HG03039 (cell line): ENCODE data around the gene SUFU.

Source experiments
- ATAC-seq: cut with Tn5 transposase; IDR thresholded peaks from one replicate; pipeline ENCODE4 v1.9.1; 2021; ENCODE audit warnings: mild to moderate bottlenecking, moderate library complexity; ENCODE audit not compliant: unreplicated experiment

Gene SUFU

GRCh38 chr10:102647443-102648268, 143.9 kb downstream of the SUFU start:
- no peak for ATAC-seq

DNA sequence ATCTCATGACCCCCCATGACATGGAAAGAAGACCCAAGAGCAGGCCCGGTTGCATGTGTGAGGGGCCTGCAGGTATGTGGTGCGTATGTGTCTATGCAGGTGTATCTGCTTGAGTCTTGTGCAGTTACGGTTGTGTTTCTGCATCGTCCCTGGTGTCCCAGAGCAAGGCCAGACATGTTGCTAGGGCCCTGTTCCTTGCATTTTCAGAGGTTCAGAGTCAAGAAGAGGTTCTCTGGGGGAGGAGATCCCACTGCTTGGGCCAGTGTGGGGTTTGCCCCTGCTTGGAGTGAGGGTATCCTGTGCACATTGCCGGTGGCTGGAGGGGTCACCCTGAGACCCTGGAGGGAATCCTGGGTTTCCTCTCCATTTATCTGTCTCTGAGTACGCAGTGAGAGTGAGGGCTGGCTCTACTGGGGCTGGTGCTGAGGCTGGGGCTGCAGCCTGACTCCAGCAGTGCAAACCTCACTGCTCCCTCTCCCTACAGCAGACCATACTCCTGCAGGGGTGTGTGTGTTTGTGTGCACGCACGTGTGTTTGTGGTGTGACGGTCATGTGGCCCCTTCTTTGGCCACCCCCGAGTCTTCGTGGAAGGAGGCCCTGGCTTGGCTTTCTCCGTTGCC, 144.6 kb downstream of the SUFU start:
- ATAC-seq = no peak

DNA sequence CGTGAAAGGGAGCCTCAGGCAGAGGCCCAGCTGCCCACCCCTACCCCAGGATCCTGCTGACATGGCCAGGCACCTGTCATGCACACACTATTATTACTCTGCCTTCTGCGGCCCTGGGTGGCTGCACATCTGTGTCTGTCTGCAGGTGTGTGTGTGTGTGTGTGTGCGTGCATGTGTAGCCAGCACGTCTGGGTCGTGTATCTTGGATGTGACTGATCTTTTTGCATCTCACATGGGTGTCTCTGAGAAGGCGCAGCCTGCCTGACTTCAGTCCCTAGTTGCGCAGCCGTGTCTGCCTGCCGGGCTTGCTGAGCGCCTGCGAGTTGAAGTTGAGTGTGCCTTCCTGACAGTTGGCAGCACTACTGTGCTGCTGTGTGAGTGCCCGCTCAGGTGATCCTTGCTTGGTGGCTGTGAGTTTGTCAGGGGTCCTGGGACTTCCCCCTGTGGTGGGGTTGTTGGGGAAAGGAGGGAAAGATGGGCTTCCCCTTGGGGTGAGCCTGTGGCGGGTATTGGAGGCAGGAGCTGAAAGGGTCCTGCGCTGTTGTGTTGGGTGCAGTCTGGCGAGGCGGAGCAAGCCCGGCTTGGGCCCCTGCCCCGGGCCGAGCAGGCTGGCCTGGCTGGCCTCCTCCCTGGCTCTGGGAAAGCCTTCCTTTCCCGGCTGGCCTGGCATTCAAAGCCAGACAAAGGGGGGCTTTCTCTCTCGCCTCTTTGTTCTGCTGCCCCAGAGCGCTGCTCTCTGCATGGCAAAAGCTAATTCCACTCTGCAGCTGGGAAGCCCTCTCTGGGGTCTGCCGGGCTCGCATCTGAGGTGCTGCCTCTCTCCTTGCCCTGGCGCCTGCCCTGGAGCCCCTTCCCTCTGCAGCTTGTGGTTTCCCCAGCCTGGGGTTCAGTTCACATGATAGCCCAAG, 145.4 kb downstream of the SUFU start:
- no peak for ATAC-seq

- no peak for ATAC-seq
Observed at GRCh38 chr10:102649797-102650654, 146.3 kb downstream of the SUFU start.

GRCh38 chr10:102650655-102651454, 147.1 kb downstream of the SUFU start:
- ATAC-seq = no peak

DNA sequence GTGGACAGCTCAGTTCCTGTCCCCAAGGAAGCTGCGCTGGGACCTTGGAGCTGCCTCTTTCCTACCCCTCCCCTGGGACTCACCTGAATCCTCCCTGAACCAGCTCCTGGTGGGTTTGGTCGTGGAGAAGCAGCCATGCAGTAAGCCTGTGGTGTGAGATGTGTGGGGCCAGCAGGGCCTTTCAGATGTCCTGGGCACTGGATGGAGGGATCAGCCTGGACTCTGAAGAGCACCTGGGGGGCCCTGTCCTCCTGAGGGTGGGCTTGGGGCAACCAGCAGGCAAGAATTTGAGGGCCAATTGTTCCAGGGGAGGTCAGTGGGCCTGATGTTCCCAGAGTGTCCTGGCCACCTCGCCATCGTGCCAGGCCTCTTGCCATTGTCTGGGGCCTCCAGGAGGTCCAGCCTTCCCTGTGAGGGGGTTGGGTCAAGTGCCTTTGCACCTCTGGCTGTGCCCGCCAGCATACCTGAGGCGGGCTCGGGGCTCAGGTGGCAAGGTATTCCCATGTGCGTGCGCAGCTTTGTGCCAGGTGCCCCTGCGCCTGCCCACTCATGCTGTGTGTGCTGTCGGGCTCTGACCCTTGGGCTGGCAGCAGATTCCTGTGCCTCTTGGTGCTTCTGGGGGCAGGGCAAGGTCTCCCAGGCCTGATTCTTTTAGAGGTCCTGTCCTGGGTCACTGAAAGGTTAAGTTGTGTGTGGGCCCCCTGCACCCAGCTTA, 147.8 kb downstream of the SUFU start:
- ATAC-seq = no peak

DNA sequence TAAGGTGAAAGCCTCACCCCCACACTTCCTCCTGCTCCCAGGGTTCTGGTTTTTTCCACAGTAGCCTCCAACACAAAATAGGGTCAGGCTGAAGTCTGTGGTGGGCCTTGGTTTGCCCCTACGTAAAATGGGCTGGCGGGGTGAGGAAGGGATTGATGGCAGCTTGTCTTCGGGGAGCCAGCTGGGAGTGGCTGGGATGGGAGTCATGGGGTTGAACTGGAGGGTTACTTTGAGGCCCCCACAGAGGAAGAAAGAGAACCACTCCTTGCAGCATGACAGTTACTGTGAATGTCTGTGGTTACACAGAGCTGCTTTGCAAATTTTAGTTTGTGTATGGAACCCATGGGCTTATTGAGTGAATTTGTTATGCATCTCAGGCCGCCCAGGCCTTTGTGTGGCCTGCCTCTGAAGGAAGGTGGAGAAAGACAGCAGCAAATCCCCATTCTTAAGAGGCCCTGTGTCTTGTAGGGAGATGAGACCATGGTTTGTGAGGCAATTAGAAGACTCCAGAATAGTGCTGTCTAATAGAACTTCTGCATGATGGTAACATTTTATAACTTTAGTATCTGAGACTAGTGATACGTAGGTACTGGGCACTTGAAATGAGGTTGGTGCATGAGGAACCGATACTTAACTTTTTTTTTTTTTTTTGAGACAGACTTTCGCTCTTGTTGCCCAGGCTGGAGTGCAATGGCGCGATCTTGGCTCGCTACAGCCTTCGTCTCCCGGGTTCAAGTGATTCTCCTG, 148.6 kb downstream of the SUFU start:
- no peak for ATAC-seq

- ATAC-seq = no peak
Observed at GRCh38 chr10:102653060-102653459, 149.3 kb downstream of the SUFU start.

GRCh38 chr10:102654566-102654965, 150.8 kb downstream of the SUFU start:
- no peak for ATAC-seq

GRCh38 chr10:102654969-102655368, 151.2 kb downstream of the SUFU start:
- no peak for ATAC-seq

DNA sequence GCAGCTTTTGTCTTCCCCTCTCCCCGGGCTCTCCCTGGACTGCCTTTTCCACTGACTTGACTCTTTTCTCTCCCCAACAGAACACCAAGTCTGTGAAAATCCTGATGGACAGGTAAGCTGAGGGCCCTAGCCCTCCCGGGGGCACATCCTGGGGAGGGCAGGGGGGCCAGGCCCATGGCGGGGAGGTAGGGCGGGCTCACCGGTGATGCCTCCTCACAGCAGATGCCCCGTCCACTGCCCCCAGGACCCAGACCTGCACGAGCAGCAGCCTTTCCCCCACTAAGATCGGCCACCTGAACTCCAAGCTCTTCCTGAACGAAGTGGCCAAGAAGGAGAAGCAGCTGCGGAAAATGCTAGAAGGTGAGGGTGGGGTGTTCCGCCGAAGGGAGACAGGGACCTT, 152.3 kb downstream of the SUFU start:
- ATAC-seq = no peak

- no peak for ATAC-seq
Observed at GRCh38 chr10:102656791-102657371, 153.1 kb downstream of the SUFU start.

DNA sequence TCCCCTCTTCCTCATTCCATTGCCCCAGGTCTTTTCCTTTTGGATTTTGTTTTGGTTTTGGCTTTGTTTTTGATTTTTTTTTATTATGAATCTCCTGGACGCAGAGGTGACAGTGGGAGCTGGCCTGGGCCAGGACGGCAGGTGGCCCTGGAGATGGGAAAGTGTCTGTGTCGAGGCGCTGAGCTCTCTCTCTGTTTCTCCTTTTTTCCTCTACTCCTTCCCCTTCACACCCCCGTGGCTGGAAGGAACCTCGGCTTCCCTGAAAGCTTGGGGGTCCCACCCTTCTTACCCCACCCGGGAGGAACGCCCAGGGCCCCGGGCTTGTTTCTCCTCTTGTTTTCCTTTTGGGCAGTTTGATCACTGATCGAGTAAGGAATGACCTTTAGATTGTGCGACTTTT, 153.7 kb downstream of the SUFU start:
- no peak for ATAC-seq

DNA sequence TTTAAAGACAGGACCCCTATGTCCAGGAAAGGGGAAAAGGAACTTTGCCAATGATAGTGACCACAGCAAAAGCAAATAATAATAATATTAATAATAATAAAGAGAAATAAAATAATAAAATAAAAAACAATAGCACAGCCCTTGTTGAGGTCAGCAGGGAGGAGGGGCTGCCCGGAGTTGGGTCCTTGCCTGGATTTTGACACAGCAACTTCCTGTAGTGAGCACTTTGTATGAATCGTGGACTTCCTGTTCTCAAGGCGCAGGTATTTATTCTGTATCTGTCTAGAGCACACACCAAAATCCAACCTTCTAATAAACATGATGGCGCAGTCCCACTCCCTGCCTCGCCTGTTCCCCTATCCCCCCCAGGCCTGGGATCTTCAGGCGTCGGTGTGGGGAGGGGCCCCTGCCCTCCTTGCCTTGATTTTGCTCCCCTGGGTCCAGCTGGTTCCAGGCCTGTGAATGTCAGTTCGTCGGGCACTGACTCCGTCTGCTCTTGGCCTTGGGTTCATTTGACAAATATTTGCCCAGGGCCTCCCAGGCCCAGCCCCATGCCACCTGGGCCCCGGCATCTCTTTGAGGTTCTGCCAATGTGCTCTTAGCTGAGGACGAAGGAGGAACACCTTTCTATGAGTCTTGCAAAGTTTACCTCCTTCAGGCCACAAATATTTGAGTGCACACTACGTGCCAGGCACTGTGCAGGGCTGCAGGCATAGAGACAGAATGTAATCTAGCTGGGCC, 154.4 kb downstream of the SUFU start:
- no peak for ATAC-seq

GRCh38 chr10:102658802-102659201, 155.0 kb downstream of the SUFU start:
- ATAC-seq = no peak

DNA sequence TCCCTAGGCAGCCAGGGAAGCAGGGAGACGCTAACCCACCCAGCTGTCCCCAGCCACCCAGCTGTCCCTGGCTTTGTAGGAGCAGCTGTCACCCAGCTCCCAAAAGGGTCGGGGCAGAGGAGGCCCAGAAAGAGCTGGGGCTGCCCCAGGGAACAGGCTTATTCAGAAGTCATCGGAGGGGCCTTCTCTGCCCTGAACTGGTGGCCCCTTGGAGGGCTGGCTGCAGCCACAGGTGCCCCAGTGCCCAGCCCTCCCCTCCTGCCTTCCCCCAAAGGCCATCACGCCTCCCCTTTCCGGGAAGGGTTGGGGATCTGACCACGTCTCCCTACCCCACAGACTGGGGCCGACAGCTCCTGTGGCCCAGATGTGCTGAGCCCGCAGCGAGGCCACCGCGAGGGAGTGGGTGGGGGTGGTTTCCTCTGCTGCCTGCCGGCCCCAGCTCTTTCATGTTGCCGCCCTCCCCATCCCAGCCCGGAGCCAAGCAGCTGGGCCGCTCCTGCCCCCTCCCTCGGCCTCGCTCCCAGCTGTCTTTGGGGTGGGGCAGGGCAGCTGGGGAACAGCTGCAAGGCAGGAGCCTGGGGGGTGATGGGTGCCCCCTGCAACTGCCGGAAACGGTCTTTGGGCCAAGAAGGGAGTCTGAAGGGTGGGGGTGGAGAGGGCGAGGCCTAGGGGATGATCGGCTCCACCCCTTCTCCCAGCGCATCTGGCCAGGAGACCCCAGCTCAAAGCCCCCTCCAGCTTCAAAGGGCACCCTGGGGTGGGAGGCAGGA, 157.3 kb downstream of the SUFU start:
- peak; percentile 75 for ATAC-seq

- no peak for ATAC-seq
Observed at GRCh38 chr10:102661658-102662028, 157.9 kb downstream of the SUFU start.
